Epithelial cell of proximal tubule (primary cell): Measurements from ENCODE around the gene RPS6KA4. TPM values are rescaled to one million over a fixed set of nuclear protein-coding genes. Genes with fewer than 3 reads are reported as not detected.

Experiments
- DNase-seq: peaks from one replicate; pipeline ENCODE4 v3.0.0-alpha.2; 2011; ENCODE audit warnings: low read depth
- H3K4me3 ChIP-seq: 2 replicates; pipeline ENCODE4 v1.5.1; 2011; ENCODE audit warnings: low read depth, mild to moderate bottlenecking, low read length
- CTCF ChIP-seq: conservative IDR thresholded peaks from 2 replicates; pipeline ENCODE4 v1.5.1; 2012; ENCODE audit warnings: low read depth, mild to moderate bottlenecking, low read length
- total RNA-seq: library from RNA; depleted of rRNA; stranded (reverse); fragments of >200 nt; gene quantifications from 2 replicates; pipeline ENCODE4 v1.2.3, GENCODE V29; 2015

Gene RPS6KA4
- total RNA-seq, 1 donor from 2014 or later: 37.1 TPM

DNA sequence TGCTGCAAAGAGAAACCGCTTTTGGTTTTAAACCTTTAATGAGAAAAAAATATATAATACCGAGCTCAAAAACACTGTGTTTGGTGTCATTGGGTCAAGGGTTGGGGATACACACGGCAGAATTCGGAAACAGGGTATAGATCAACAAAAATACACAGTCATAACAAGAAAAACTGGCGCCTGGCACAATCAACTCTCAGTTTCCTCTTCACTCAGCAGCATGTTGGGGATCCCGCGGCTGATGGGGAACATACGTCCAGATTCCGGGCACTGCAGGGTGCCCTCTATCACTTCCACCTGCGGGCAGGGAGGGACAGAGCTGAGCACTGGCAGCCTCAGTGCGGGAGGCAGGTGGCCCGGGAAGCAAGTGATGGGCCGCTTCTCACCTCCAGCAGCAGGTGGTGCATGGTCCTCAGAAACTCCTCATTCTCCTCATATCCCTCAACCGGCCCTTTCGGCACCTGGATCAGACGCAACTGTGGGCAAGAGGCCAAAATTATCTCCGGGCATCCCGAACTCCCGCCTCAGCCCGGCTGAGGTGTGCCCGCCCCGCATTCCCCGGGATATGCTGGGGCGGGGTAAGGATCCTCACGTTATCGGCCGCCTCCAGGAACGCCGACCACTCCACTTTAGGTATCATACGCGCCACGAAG lies 42.2 kb upstream of the RPS6KA4 start:
- TF ChIP-seq CTCF: peak; percentile 42
- H3K4me3 ChIP-seq: peak overlapping the region; percentile 97
- no peak for DNase-seq

- peak; percentile 98 for DNase-seq
- H3K4me3 ChIP-seq: peak within 1 kb of the TSS; percentile 97
- TF ChIP-seq CTCF: no peak
Measured at GRCh38 chr11:64317325-64317960, 41.5 kb upstream of the RPS6KA4 start, which contains the start of gene TRMT112. Gene TRMT112 (minus strand): TSS chr11:64317559. CDS start chr11:64317526, 33 bp downstream.

DNA sequence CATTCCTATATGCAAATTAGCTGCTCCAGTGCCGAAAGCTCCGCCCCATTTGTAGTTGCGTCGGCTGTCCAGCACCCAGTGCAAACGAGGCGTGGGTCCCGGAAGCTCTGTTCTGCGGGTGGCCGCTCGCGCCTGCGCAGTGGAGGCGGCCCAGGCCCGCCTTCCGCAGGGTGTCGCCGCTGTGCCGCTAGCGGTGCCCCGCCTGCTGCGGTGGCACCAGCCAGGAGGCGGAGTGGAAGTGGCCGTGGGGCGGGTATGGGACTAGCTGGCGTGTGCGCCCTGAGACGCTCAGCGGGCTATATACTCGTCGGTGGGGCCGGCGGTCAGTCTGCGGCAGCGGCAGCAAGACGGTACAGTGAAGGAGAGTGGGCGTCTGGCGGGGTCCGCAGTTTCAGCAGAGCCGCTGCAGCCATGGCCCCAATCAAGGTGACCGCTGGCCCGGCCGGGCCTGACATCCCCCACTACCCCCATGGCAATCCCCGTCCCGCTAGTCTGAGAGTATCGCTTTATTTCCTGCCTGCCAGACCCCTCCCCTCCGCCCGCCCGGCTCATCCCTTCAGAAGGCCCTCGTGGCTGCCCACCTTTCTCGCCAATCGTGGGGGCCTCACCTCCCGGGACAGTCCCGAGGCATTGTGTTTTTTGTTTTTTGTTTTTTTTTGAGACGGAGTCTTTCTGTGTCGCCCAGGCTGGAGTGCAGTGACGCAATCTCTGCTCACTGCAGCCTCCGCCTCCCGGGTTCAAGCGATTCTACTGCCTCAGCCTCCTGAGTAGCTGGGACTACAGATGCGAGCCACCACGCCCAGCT lies 40.8 kb upstream of the RPS6KA4 start, which contains the start of gene PRDX5:
Gene PRDX5 (plus strand): TSS at position 161 of the 805 bp plus-strand sequence. CDS start 95 bp downstream, at position 256.
- peak within 1 kb of the TSS; percentile 97 for H3K4me3 ChIP-seq
- peak; percentile 25 for TF ChIP-seq CTCF
- DNase-seq: peak; percentile 86

GRCh38 chr11:64318766-64319761 lies 39.9 kb upstream of the RPS6KA4 start:
- TF ChIP-seq CTCF: no peak
- peak overlapping the region; percentile 97 for H3K4me3 ChIP-seq
- no peak for DNase-seq

GRCh38 chr11:64320556-64320955 lies 38.4 kb upstream of the RPS6KA4 start:
- H3K4me3 ChIP-seq: no peak overlapping the region
- no peak for TF ChIP-seq CTCF
- DNase-seq: no peak

DNA sequence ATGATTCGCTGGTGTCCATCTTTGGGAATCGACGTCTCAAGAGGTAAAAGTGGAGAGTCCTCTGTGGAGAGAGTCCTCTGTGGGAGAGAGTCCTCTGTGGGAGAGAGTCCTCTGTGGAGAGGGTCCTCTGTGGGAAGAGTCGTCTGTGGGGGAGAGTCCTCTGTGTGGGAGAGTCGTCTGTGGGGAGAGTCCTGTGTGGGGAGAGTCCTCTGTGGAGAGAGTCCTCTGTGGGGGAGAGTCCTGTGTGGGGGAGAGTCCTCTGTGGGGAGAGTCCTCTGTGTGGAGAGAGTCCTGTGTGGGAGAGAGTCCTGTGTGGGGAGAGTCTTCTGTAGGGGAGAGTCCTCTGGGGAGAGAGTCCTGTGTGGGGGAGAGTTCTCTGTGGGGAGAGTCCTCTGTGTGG lies 37.9 kb upstream of the RPS6KA4 start:
- no peak for DNase-seq
- H3K4me3 ChIP-seq: no peak overlapping the region
- no peak for TF ChIP-seq CTCF
